Large intestine (tissue), 3 donors: Measurements from ENCODE around the gene IGFBP3. TPM values are rescaled to one million over a fixed set of nuclear protein-coding genes. Genes with fewer than 3 reads are reported as not detected.

Experiments
- DNase-seq, 2 donors: peaks; one replicate each; pipeline versions ENCODE4 v3.0.0 to v3.0.0-alpha.2; 2013
- H3K27ac ChIP-seq: one replicate; pipeline ENCODE4 v1.5.1; 2013; ENCODE audit warnings: low read length
- H3K27me3 ChIP-seq: 2 replicates; pipeline ENCODE4 v1.6.1; 2013; ENCODE audit warnings: low read length; ENCODE audit not compliant: control insufficient read depth, insufficient read depth
- H3K36me3 ChIP-seq: 2 replicates; pipeline ENCODE4 v1.6.1; 2013; ENCODE audit warnings: low read length; ENCODE audit not compliant: control insufficient read depth, insufficient read depth
- H3K4me1 ChIP-seq: one replicate; pipeline ENCODE4 v1.6.1; 2013; ENCODE audit warnings: low read length; ENCODE audit not compliant: control insufficient read depth, insufficient read depth
- H3K4me3 ChIP-seq: one replicate; pipeline ENCODE4 v1.5.1; 2013; ENCODE audit warnings: low read length
- H3K9me3 ChIP-seq: one replicate; pipeline ENCODE4 v1.6.1; 2013; ENCODE audit warnings: mild to moderate bottlenecking, low read depth, low read length, moderate library complexity; ENCODE audit not compliant: control insufficient read depth
- WGBS: methylation state at CpG from one replicate; pipeline ENCODE4 v1.1.5; 2013; ENCODE audit warnings: low lambda C conversion rate; ENCODE audit not compliant: insufficient coverage; 5-methylcytosine and 5-hydroxymethylcytosine counted together
- polyA plus RNA-seq: library from polyadenylated mRNA; unstranded; fragments of 120-200 nt; gene quantifications from one replicate; pipeline ENCODE4 v1.2.1, GENCODE V29; 2013

IGFBP3 gene
- polyA plus RNA-seq, 1 donor, result 115 TPM

DNA sequence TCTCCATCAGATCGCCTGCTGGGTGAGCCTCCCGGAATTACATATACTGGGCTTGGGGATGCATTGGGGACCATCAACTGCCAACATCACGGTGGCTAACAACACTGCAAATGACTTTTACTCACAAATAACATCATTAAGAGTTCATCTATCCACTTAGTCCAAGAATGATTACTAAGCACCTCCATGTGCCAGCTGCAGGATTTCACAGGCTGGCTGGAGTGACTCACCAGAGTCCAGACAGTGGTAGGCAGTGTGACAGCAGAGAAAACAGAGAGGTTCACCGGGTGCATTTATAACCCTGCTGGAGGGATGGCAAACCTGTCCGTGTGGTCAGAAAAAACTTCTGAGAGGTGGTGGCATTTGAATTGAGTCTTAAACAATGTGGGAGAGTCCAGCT is 3.2 kb upstream of the IGFBP3 start:
- no peak overlapping the region for H3K4me3 ChIP-seq
- H3K4me1 ChIP-seq, result peaks cover 21% of the 10 kb centered on the region
- no peaks in the 10 kb centered on the region for H3K9me3 ChIP-seq
- WGBS, result no CpG with 5 or more reads among the region's 5 CpGs
- no peaks in the 10 kb centered on the region for H3K36me3 ChIP-seq
- H3K27ac ChIP-seq, result no peak overlapping the region
- DNase-seq, result no peak
- peaks cover 50% of the 10 kb centered on the region for H3K27me3 ChIP-seq

DNA sequence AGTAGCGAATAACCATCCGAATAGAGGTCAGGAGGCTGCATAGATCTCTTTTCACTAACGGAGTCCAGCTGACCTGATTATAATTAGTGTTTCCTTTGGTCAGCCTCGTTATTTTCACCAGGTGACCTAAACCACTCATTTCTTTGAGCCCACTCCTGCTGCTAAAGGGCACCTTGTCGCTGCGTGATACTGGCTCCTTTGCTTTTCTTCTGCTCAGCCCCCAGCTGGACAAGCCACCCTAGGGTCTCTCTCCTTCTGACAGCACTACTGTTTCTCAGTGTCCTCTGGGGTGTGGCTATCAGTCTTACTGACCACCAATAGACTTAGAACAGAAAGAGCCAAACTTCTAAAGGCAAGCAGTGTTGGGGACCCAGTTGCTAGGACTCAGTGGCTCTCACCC is 2.7 kb upstream of the IGFBP3 start:
- peaks cover 54% of the 10 kb centered on the region for H3K27me3 ChIP-seq
- H3K9me3 ChIP-seq, result no peaks in the 10 kb centered on the region
- no peak overlapping the region for H3K4me3 ChIP-seq
- 80% methylated on average over 2 of the region's 6 CpGs for WGBS
- no peak overlapping the region for H3K27ac ChIP-seq
- H3K4me1 ChIP-seq, result peaks cover 21% of the 10 kb centered on the region
- no peak for DNase-seq
- H3K36me3 ChIP-seq, result no peaks in the 10 kb centered on the region

DNA sequence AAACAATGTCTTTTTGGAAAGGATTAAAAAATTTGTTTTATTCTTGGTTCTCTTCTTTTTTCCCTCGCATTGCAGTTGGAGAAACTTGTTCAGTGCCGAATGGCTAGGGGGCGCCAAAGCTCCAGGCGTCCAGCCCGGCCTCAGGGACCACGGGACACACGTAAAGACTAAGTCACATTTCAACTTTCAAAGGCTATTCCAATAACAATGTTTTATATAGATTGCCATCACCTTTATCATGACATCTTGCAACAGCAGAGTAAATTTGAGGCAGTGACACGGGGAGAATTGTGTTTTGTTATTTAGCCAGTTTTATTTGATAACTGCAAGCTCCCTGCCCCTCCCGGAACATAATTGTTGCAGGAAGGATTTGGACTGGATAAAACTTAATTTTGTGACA is 2.2 kb upstream of the IGFBP3 start:
- H3K4me1 ChIP-seq, result peaks cover 23% of the 10 kb centered on the region
- WGBS, result 33% methylated on average over 2 of the region's 9 CpGs
- no peak overlapping the region for H3K27ac ChIP-seq
- no peak overlapping the region for H3K4me3 ChIP-seq
- H3K27me3 ChIP-seq, result peaks cover 58% of the 10 kb centered on the region
- no peaks in the 10 kb centered on the region for H3K9me3 ChIP-seq
- H3K36me3 ChIP-seq, result no peaks in the 10 kb centered on the region
- peak; percentile 37 to 62 for DNase-seq

DNA sequence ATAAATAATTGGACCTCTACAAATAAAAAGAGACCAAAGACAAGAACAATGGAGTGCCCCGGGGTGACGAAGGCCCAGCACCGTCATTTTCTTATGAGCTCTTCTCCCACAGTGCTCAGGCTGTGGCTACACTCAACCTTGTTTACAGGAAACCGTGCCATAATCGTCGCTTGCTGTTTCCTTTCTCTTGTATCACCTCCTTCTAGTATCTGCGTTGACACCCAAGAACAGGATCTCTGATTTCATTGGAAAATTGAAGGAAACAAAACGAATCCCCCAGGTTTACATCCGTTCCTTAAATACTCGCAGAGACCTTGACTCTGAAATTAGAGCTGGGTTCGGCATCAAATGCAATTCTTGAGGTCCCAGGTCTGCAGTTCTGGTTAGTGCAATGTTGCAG is 1.7 kb upstream of the IGFBP3 start:
- Histone ChIP-seq H3K4me1 (peaks cover 25% of the 10 kb centered on the region), H3K9me3 (no peaks in the 10 kb centered on the region), H3K4me3 (peak overlapping the region; percentile 27), H3K27me3 (peaks cover 62% of the 10 kb centered on the region), H3K36me3 (no peaks in the 10 kb centered on the region), H3K27ac (no peak overlapping the region)
- DNase-seq, result peak in 1 of 2 donors; percentile 37
- 0% methylated on average over 5 of the region's 11 CpGs for WGBS

DNA sequence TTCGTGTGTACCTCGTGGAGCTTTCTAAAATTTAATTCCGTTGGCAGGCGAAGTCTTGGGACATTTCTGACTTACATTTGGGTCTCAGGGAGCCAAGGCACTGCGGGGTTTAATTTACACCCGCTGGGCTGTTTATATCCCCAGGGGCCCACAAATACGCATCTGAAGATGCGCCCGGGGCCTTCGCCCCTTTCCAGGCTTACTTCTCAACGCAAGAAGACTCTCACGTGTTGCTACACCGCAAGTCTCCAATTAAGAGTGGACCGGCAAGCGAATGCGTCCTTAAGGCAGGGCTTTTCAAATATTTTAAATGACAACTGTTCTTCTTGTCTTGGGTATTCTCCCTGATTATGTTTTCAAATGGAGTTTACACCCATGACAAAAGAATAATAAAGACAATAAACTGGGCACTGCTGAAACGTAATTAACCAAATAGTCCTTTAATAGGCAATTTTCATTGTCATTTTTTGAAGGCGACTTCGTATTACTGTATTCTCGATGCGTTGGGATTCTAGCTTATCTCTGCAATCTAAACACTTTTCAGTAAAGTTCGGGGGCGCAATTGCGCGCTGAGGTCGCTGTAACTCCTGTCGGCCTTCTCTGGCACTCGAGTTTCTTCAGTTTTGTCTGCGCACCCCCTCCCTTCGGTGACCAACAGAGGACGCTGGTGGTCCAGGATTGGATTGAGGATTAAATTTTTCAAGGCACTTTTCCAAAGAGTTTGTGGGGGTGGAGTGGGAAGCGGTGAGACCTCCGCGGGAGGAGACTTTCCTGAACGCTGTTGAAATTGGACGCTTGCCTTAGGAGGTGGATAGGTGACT is 837 bp upstream of the IGFBP3 start:
- Histone ChIP-seq H3K9me3 (no peaks in the 10 kb centered on the region), H3K4me3 (peak overlapping the region; percentile 32), H3K27me3 (peaks cover 64% of the 10 kb centered on the region), H3K4me1 (peaks cover 27% of the 10 kb centered on the region), H3K36me3 (no peaks in the 10 kb centered on the region), H3K27ac (no peak overlapping the region)
- DNase-seq, result peak; percentile 33 to 54
- 4% methylated on average over 10 of the region's 36 CpGs for WGBS

DNA sequence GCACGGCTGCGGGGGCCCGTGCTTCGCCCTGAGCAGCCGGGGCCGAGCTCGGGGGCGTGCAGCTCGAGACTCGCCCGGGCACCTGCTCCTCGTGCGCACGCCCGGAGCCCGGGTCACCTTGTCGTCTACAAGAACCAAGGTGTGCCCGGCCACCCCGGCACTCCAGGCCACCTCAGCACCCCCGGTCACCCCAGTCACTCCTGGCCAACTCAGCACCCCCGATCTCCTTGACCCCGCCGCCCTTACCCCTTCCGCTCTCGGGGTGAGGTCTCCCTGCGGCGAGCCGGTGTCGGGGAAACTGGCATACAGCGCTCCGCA is 268 bp upstream of the IGFBP3 start:
- Histone ChIP-seq H3K9me3 (no peaks in the 10 kb centered on the region), H3K4me1 (peaks cover 27% of the 10 kb centered on the region), H3K36me3 (peaks cover 4% of the 10 kb centered on the region), H3K4me3 (peak overlapping the region; percentile 32), H3K27ac (no peak overlapping the region), H3K27me3 (peaks cover 64% of the 10 kb centered on the region)
- DNase-seq, result no peak
- no CpG with 5 or more reads among the region's 31 CpGs for WGBS

DNA sequence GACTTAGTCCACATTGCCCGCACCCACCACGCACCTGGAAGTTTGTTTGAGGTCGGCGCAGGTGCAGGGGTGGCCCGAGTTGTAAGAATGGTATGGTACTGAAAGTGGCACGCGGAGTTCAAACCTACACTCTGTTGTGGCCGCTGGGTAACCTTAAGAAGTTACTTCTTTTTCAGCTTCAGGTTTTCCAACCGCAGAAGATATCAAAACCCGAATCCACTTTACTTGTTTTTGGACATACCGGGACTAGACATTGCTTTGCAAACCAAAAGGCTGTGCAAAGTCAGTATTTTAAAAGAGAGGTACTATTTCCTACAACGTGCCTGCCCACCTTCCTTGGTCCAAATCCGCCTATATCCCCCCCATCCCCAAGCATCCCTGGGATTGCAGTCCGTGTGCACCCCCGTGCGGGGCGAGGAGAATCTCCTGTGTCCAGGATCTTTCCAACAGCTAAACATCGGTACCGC is 1.0 kb downstream of the IGFBP3 start:
- H3K27me3 ChIP-seq, result peaks cover 59% of the 10 kb centered on the region
- H3K4me3 ChIP-seq, result peak overlapping the region; percentile 42
- H3K9me3 ChIP-seq, result no peaks in the 10 kb centered on the region
- DNase-seq, result no peak
- H3K36me3 ChIP-seq, result peaks cover 14% of the 10 kb centered on the region
- peaks cover 27% of the 10 kb centered on the region for H3K4me1 ChIP-seq
- no peak overlapping the region for H3K27ac ChIP-seq
- WGBS, result no CpG with 5 or more reads among the region's 19 CpGs

DNA sequence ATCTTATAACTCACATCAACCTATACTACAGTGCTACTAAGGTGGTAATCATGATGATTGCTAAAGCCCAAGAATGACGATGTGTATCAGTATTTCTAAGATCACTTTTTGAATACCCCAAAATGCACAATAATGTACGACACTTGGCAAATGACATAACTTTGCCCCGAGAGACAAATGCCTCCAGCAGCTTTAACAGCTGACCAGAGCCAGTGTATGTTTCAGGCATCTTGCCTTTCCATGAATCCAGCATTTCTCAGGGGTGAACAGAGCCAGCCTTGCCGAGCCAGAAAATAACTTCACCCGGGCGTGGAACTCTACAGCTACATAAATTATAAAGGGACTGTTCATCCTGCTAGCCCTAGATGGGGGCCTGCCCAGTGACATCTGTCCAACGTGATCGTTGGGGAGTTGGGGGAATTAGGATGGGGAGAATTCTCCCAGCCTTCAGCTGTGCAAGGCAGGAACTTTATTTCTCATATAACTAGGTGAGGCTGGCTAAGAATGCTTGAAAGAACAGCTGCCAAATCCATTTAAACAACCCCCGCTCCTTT is 1.8 kb downstream of the IGFBP3 start:
- WGBS, result no CpG with 5 or more reads among the region's 9 CpGs
- peak overlapping the region; percentile 42 for H3K4me3 ChIP-seq
- H3K27ac ChIP-seq, result no peak overlapping the region

DNA sequence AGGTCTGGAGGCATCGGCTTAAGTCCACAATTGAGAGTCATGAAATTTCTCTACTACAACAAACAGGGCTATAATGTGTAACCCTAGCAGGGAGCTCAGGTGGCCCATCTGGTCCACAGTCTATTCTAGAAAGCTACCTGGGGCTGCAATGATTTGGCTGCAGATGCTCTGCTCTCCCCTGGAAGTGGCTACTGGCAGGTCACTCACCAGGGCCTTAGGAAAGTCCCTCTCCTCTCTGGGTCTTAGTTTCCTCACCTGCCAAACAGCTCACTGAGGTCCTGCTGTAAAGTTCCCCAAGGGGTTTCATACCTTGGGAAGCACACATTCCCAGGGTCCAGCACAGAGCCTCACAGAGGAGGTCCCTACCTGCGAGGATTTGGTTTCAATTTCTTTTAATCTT is 2.5 kb downstream of the IGFBP3 start:
- no peak overlapping the region for H3K27ac ChIP-seq
- peaks cover 27% of the 10 kb centered on the region for H3K4me1 ChIP-seq
- no peak overlapping the region for H3K4me3 ChIP-seq

More for the DNA sequence above, 1.8 kb downstream of the IGFBP3 start:
- peaks cover 16% of the 10 kb centered on the region for H3K36me3 ChIP-seq
- H3K4me1 ChIP-seq, result peaks cover 27% of the 10 kb centered on the region
- peaks cover 52% of the 10 kb centered on the region for H3K27me3 ChIP-seq
- no peaks in the 10 kb centered on the region for H3K9me3 ChIP-seq
- no peak for DNase-seq

DNA sequence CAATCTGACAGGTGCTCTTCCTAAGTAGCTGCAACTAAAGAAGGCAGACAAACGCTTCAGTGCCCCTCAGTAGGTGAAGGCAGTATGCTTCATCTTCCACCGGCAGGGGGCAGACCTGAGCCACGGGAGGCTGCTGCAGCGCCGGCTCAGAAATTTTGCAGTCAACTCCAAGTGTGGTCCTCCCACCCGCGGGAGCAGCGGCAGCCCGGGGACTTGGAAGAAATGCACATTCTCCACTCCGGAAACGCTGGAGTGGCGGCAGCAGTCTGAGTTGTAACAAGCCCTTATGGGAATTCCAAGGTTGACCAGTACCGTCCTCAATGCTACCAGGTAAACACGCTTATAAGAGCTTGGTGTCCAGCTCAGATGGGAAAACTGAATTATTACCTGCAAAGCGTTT is 3.4 kb downstream of the IGFBP3 start:
- Histone ChIP-seq H3K9me3 (peaks cover 4% of the 10 kb centered on the region), H3K27ac (no peak overlapping the region), H3K36me3 (peaks cover 19% of the 10 kb centered on the region), H3K4me3 (peak overlapping the region; percentile 5), H3K4me1 (peaks cover 23% of the 10 kb centered on the region), H3K27me3 (peaks cover 41% of the 10 kb centered on the region)
- WGBS, result no CpG with 5 or more reads among the region's 15 CpGs
- DNase-seq, result peak; percentile 37 to 59

More for the DNA sequence above, 2.5 kb downstream of the IGFBP3 start:
- no peak for DNase-seq
- no peaks in the 10 kb centered on the region for H3K9me3 ChIP-seq
- no CpG with 5 or more reads among the region's 2 CpGs for WGBS
- peaks cover 16% of the 10 kb centered on the region for H3K36me3 ChIP-seq
- peaks cover 45% of the 10 kb centered on the region for H3K27me3 ChIP-seq
